Measurements from ENCODE around the gene RRP8. TPM values are rescaled to one million over a fixed set of nuclear protein-coding genes. Genes with fewer than 3 reads are reported as not detected.

RRP8 gene
- total and polyA plus RNA-seq, 10 of the 15 experiments (the other 5 are each of a cell fraction or from before 2014, with no cell fraction given): 4.7 to 51.2 (median 23.9) TPM

GRCh38 chr11:6587360-6587953 is 16.0 kb downstream of the RRP8 start (continued):
- TF ChIP-seq IRF5 (IDR thresholded peaks at IDR 0.05; ENCODE audit: borderline replicate concordance): no peak
- no peak for TF ChIP-seq E2F4 (IDR thresholded peaks at IDR 0.05; ENCODE audit: low read depth, low read length)
- no peak for TF ChIP-seq ATF2 (IDR thresholded peaks at IDR 0.05; ENCODE audit: low read length)
- TF ChIP-seq FOXM1 (IDR thresholded peaks at IDR 0.05; ENCODE audit: low read depth, low read length): no peak
- TF ChIP-seq IRF3 (IDR thresholded peaks at IDR 0.05): no peak
- TF ChIP-seq CBFB (IDR thresholded peaks at IDR 0.05; ENCODE audit: low read depth): no peak
- no peak for TF ChIP-seq NFXL1 (IDR thresholded peaks at IDR 0.05; ENCODE audit: borderline replicate concordance)
- no peak for TF ChIP-seq STAT3 (IDR thresholded peaks at IDR 0.05; ENCODE audit: low read depth, low read length)
- no peak for TF ChIP-seq ZBTB33 (IDR thresholded peaks at IDR 0.05)

All from GM12878 (cell line).